Measurements from ENCODE around the gene CSF1. TPM values are rescaled to one million over a fixed set of nuclear protein-coding genes. Genes with fewer than 3 reads are reported as not detected.
"Not testable (repeated sequence)": the region's sequence is repeated elsewhere in the genome, so short reads cannot be mapped to it uniquely, and the experiment has no call there.

Gene CSF1
- total and polyA plus RNA-seq, 2 experiments from 2014 or later = 60.0 to 67.9 TPM

- H2AFZ ChIP-seq = no peak overlapping the region
- H3K36me3 ChIP-seq (ENCODE audit: low read depth) = peaks cover 62% of the 10 kb centered on the region
- in situ Hi-C loops (cut with MboI) = no loop called here
- peaks cover 9% of the 10 kb centered on the region for H3K4me1 ChIP-seq (ENCODE audit: insufficient read depth)
- H4K20me1 ChIP-seq (ENCODE audit: insufficient read depth) = no peaks in the 10 kb centered on the region
- TF ChIP-seq EZH2 (IDR thresholded peaks at IDR 0.05; ENCODE audit: insufficient read depth, poor library complexity, severe bottlenecking) (no peak), EZH2phosphoT487 (IDR thresholded peaks at IDR 0.05; ENCODE audit: insufficient read depth, low read depth) (no peak)
- H3K79me2 ChIP-seq (ENCODE audit: insufficient read depth) = peaks cover 35% of the 10 kb centered on the region
- H3K9me2 ChIP-seq (ENCODE audit: insufficient read depth) = no peaks in the 10 kb centered on the region
- no peak for DNase-seq
- H3K9ac ChIP-seq = no peak overlapping the region
- H3K9me3 ChIP-seq (ENCODE audit: low read depth) = no peaks in the 10 kb centered on the region
- no peak overlapping the region for H3K4me2 ChIP-seq (ENCODE audit: unreplicated experiment)
- H3F3A ChIP-seq (ENCODE audit: insufficient read depth) = peaks cover 10% of the 10 kb centered on the region; the same call in 1 of the 2 replicates
- WGBS, 2 experiments (ENCODE audit: low coverage in 1 of 2, low lambda C conversion rate in 2 of 2, missing lambda C conversion rate in 2 of 2) = 96 to 98% methylated on average over 6 of the region's 6 CpGs
- no peaks in the 10 kb centered on the region for H3K27me3 ChIP-seq (replicated peaks; ENCODE audit: insufficient read depth)
- no peak overlapping the region for H3K4me3 ChIP-seq
- no peak overlapping the region for H3K27ac ChIP-seq
Observed at GRCh38 chr1:109919303-109919702, 8.7 kb downstream of the CSF1 start.

- H3K9ac ChIP-seq; H4K20me1 ChIP-seq (ENCODE audit: insufficient read depth); H3K4me2 ChIP-seq (ENCODE audit: unreplicated experiment); H3F3A ChIP-seq (ENCODE audit: insufficient read depth); H3K4me1 ChIP-seq (ENCODE audit: insufficient read depth); H3K9me3 ChIP-seq (ENCODE audit: low read depth); in situ Hi-C loops (cut with MboI); DNase-seq; H3K27me3 ChIP-seq (replicated peaks; ENCODE audit: insufficient read depth); H3K4me3 ChIP-seq; H3K27ac ChIP-seq; H3K9me2 ChIP-seq (ENCODE audit: insufficient read depth); H2AFZ ChIP-seq: not testable (repeated sequence)
- peaks cover 67% of the 10 kb centered on the region for H3K36me3 ChIP-seq (ENCODE audit: low read depth)
- WGBS, 2 experiments (ENCODE audit: low coverage in 1 of 2, low lambda C conversion rate in 2 of 2, missing lambda C conversion rate in 2 of 2) = 94 to 96% methylated on average over 10 of the region's 10 CpGs
- H3K79me2 ChIP-seq (ENCODE audit: insufficient read depth) = peaks cover 27% of the 10 kb centered on the region
Observed at GRCh38 chr1:109920391-109920790, 9.7 kb downstream of the CSF1 start.

- in situ Hi-C loops (cut with MboI) = no loop called here
- TF ChIP-seq EZH2 (IDR thresholded peaks at IDR 0.05; ENCODE audit: insufficient read depth, poor library complexity, severe bottlenecking) (no peak), EZH2phosphoT487 (IDR thresholded peaks at IDR 0.05; ENCODE audit: insufficient read depth, low read depth) (no peak)
- Histone ChIP-seq H4K20me1 (ENCODE audit: insufficient read depth) (no peaks in the 10 kb centered on the region), H3K9me2 (ENCODE audit: insufficient read depth) (no peaks in the 10 kb centered on the region), H3K27ac (no peak overlapping the region), H3F3A (ENCODE audit: insufficient read depth) (peaks cover 12% of the 10 kb centered on the region; the same call in 1 of the 2 replicates), H3K79me2 (ENCODE audit: insufficient read depth) (peaks cover 8% of the 10 kb centered on the region; the same call in 1 of the 2 replicates), H3K4me3 (no peak overlapping the region), H3K4me1 (ENCODE audit: insufficient read depth) (0 out of 2 replicates have a peak, but pooled peaks cover 3% of the 10 kb centered on the region), H2AFZ (no peak overlapping the region), H3K9ac (no peak overlapping the region), H3K9me3 (ENCODE audit: low read depth) (no peaks in the 10 kb centered on the region), H3K36me3 (ENCODE audit: low read depth) (peaks cover 71% of the 10 kb centered on the region), H3K27me3 (replicated peaks; ENCODE audit: insufficient read depth) (no peaks in the 10 kb centered on the region), H3K4me2 (ENCODE audit: unreplicated experiment) (no peak overlapping the region)
- 71% methylated on average over 8 of the region's 8 CpGs for whole genome bisulfite sequencing, 2 experiments (ENCODE audit: low coverage in 1 of 2, low lambda C conversion rate in 2 of 2, missing lambda C conversion rate in 2 of 2)
- no peak for DNase-seq
Observed at GRCh38 chr1:109922326-109922725, 11.7 kb downstream of the CSF1 start.

- Histone ChIP-seq H4K20me1 (ENCODE audit: insufficient read depth) (no peaks in the 10 kb centered on the region), H3K36me3 (ENCODE audit: low read depth) (peaks cover 61% of the 10 kb centered on the region), H3F3A (ENCODE audit: insufficient read depth) (peaks cover 12% of the 10 kb centered on the region; the same call in 1 of the 2 replicates), H3K4me3 (no peak overlapping the region), H3K27me3 (replicated peaks; ENCODE audit: insufficient read depth) (no peaks in the 10 kb centered on the region), H3K4me2 (ENCODE audit: unreplicated experiment) (no peak overlapping the region), H3K9me2 (ENCODE audit: insufficient read depth) (no peaks in the 10 kb centered on the region), H3K79me2 (ENCODE audit: insufficient read depth) (no peaks in the 10 kb centered on the region), H3K27ac (no peak overlapping the region), H3K9ac (no peak overlapping the region), H3K9me3 (ENCODE audit: low read depth) (no peaks in the 10 kb centered on the region), H3K4me1 (ENCODE audit: insufficient read depth) (peaks cover 9% of the 10 kb centered on the region), H2AFZ (no peak overlapping the region)
- peak; percentile 26 for DNase-seq
- in situ Hi-C loops (cut with MboI) = no loop called here
- 78 to 79% methylated on average over 15 to 17 of the region's 17 CpGs for WGBS, 2 experiments (ENCODE audit: low coverage in 1 of 2, low lambda C conversion rate in 2 of 2, missing lambda C conversion rate in 2 of 2)
- TF ChIP-seq EZH2phosphoT487 (IDR thresholded peaks at IDR 0.05; ENCODE audit: insufficient read depth, low read depth) = no peak
- TF ChIP-seq EZH2 (IDR thresholded peaks at IDR 0.05; ENCODE audit: insufficient read depth, poor library complexity, severe bottlenecking) = no peak
Observed at GRCh38 chr1:109923131-109923945, 12.7 kb downstream of the CSF1 start.

All from GM23248 (cell line).